Fibroblast of mammary gland (primary cell): Measurements from ENCODE around the gene PDIK1L.

ENCODE experiments used
- DNase-seq: peaks from one replicate; pipeline ENCODE4 v3.0.0-alpha.2; 2010; ENCODE audit warnings: low read depth
- H3K4me3 ChIP-seq: 2 replicates; pipeline ENCODE4 v1.5.1; 2011; ENCODE audit warnings: low read depth, mild to moderate bottlenecking, low read length, moderate library complexity; ENCODE audit not compliant: control insufficient read depth
- TF ChIP-seq, protein P1 (sequence below): conservative IDR thresholded peaks from 2 replicates; pipeline ENCODE4 v1.5.1; 2011; ENCODE audit warnings: low read depth, low read length, inconsistent platforms; ENCODE audit not compliant: control insufficient read depth, insufficient read depth

Gene PDIK1L

DNA sequence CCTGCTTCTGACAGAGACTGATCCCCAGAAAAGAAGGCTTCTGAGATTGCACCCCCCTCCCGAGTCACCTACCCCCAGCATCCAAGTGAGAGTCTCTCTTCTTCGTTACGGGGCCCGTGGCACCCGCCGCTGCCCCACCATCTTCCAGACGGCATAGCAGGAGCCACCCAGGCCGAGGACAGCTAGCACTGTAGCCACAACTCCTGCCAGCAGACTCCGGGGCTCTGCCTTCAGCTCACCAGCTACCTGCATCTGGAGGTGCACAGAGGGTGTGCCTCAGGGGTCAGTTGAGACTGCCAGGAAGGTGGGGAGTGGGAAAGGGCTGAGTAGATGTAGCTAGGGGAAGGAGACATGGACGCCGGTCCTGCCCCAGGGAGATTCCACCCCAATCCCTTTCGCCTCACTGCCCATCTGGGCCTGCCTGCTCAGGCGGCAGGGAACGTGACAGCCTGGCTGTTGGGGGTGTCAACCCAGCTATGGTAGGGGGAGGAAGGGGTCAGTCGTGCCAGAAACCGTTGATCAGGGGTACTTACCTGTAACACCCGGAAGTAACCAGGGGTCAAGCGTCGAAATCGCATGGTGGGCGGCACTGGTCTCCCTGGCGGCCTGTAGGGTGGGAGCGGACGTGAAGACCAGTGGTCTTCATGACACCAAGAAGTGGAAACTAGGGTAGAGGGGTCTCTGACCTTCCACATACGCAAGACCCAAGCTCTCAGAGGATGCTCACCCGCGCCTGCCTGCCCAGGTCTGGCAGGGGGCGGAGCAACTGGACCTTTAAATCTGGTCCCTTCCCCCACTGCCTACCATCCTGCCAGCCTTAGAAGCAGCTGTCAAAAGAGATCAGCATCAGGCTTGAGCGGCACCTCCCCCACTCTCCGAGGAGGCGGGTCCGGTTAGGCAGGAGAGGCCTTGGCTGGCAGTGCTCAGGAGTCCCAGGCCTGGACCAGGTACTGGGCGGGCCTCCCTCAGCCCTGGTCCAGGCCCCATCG, 59.8 kb downstream of the PDIK1L start, which contains the start of gene ZNF593OS:
Gene ZNF593OS, minus strand, starts transcription at position 749 of the 989 bp plus-strand sequence. Its CDS starts 171 bp downstream, at position 578.
- DNase-seq: no peak
- H3K4me3 ChIP-seq: peak within 1 kb of the TSS; percentile 76
- TF ChIP-seq, protein P1, sequence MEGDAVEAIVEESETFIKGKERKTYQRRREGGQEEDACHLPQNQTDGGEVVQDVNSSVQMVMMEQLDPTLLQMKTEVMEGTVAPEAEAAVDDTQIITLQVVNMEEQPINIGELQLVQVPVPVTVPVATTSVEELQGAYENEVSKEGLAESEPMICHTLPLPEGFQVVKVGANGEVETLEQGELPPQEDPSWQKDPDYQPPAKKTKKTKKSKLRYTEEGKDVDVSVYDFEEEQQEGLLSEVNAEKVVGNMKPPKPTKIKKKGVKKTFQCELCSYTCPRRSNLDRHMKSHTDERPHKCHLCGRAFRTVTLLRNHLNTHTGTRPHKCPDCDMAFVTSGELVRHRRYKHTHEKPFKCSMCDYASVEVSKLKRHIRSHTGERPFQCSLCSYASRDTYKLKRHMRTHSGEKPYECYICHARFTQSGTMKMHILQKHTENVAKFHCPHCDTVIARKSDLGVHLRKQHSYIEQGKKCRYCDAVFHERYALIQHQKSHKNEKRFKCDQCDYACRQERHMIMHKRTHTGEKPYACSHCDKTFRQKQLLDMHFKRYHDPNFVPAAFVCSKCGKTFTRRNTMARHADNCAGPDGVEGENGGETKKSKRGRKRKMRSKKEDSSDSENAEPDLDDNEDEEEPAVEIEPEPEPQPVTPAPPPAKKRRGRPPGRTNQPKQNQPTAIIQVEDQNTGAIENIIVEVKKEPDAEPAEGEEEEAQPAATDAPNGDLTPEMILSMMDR: no peak
